Mesothelial cell of epicardium (in vitro differentiated cells): ENCODE measurements around the gene GZMH. TPM values are rescaled to one million over a fixed set of nuclear protein-coding genes. Genes with fewer than 3 reads are reported as not detected.

Experiments used
- DNase-seq, 2 experiments: peaks; one replicate each; pipeline ENCODE4 v3.0.0; 2021; ENCODE audit warnings: low spot score in 2 of 2; ENCODE audit not compliant: unreplicated experiment in 2 of 2
- H3K27ac Mint-ChIP-seq: 2 replicates; pipeline ENCODE4 v1.8.0; 2021; ENCODE audit warnings: mixed read lengths
- H3K27me3 Mint-ChIP-seq: 2 replicates; pipeline ENCODE4 v1.8.0; 2021; ENCODE audit warnings: low read depth, mixed read lengths
- H3K36me3 Mint-ChIP-seq: 2 replicates; pipeline ENCODE4 v1.8.0; 2021; ENCODE audit warnings: mixed read lengths
- H3K4me1 Mint-ChIP-seq: 2 replicates; pipeline ENCODE4 v1.8.0; 2021; ENCODE audit warnings: mixed read lengths
- H3K4me3 Mint-ChIP-seq: 2 replicates; pipeline ENCODE4 v1.8.0; 2021; ENCODE audit warnings: mild to moderate bottlenecking, moderate library complexity, mixed read lengths
- H3K9me3 Mint-ChIP-seq: 2 replicates; pipeline ENCODE4 v1.8.0; 2021; ENCODE audit warnings: mixed read lengths
- total RNA-seq: library from RNA; stranded (reverse); gene quantifications from 3 replicates; pipeline ENCODE4 v1.2.1, GENCODE V29; 2021
- TF ChIP-seq, protein P1 (sequence below): fragments of 200-600 bp; sonication (generic); IDR thresholded peaks from one replicate; pipeline ENCODE4 v1.5.0; 2021; ENCODE audit warnings: antibody characterized with exemption; ENCODE audit not compliant: unreplicated experiment

The GZMH gene
- total RNA-seq, 1 donor from 2014 or later = not detected

DNA sequence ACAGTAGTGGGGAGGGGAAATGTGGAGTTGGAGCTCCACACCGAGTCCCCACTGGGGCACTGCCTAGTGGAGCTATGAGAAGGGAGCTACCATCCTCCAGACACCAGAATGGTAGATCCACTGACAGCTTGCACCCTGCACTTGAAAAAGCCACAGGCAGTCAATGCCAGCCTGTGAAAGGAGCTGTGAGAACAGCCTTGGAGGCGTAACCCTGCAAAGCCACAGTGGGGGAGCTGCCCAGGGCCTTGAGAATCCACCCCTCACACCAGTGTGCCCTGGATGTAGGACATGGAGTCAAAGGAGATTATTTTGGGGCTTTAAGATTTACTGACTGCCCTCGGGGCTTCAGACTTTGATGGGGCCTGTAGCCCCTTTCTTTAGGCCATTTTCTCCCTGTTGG is 46.0 kb downstream of the GZMH start:
- Mint-ChIP-seq H3K4me3 (no peak overlapping the region), H3K27me3 (no peaks in the 10 kb centered on the region), H3K4me1 (no peaks in the 10 kb centered on the region), H3K9me3 (peaks cover 80% of the 10 kb centered on the region), H3K36me3 (no peaks in the 10 kb centered on the region), H3K27ac (no peak overlapping the region)
- TF ChIP-seq, protein P1, sequence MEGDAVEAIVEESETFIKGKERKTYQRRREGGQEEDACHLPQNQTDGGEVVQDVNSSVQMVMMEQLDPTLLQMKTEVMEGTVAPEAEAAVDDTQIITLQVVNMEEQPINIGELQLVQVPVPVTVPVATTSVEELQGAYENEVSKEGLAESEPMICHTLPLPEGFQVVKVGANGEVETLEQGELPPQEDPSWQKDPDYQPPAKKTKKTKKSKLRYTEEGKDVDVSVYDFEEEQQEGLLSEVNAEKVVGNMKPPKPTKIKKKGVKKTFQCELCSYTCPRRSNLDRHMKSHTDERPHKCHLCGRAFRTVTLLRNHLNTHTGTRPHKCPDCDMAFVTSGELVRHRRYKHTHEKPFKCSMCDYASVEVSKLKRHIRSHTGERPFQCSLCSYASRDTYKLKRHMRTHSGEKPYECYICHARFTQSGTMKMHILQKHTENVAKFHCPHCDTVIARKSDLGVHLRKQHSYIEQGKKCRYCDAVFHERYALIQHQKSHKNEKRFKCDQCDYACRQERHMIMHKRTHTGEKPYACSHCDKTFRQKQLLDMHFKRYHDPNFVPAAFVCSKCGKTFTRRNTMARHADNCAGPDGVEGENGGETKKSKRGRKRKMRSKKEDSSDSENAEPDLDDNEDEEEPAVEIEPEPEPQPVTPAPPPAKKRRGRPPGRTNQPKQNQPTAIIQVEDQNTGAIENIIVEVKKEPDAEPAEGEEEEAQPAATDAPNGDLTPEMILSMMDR = no peak
- DNase-seq = no peak

DNA sequence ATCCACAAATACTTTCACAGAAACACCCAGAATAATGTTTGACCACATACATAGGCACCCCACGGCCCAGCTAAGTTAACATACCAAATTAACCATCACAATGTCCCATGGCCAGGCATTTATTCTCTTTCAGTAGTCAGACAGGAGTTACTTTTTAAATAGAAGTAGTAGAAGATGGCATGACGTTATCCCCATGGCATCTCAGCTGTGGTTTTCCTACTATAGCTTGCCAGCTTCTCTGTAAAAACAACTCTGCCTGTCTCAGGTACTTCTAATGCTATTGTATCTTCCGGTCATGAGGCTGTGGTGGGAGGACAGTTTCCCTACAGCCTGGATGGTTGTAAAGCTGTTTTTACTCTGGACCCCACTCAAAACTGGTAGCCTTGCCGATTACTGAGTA is 52.7 kb downstream of the GZMH start:
- Mint-ChIP-seq H3K36me3 (peaks cover 3% of the 10 kb centered on the region), H3K9me3 (peaks cover 78% of the 10 kb centered on the region), H3K27me3 (no peaks in the 10 kb centered on the region), H3K27ac (no peak overlapping the region), H3K4me1 (no peaks in the 10 kb centered on the region), H3K4me3 (no peak overlapping the region)
- no peak for DNase-seq
- TF ChIP-seq, protein P1 = no peak

Other genes with a start within 250 kb of the GZMH start
- gene NFATC4, start 241.5 kb downstream of the GZMH start, total RNA-seq = 291 to 298 TPM (median 292 TPM) in 3 replicates
- gene NYNRIN, start 210.7 kb downstream of the GZMH start, total RNA-seq = 171 to 173 TPM (median 173 TPM) in 3 replicates
- 3.9 to 5.5 TPM (median 4.8 TPM) in 3 replicates for gene CBLN3, start 180.0 kb downstream of the GZMH start, total RNA-seq
- 89.2 to 92.2 TPM (median 89.3 TPM) in 3 replicates for gene KHNYN, start 179.7 kb downstream of the GZMH start, total RNA-seq
- 56.7 to 69.3 TPM (median 64.2 TPM) in 3 replicates for gene SDR39U1, start 166.9 kb downstream of the GZMH start, total RNA-seq
- gene CMA1, start 101.4 kb downstream of the GZMH start, total RNA-seq = not detected in 3 replicates
- not detected in 3 replicates for gene CTSG, start 33.4 kb downstream of the GZMH start, total RNA-seq
- not detected in 3 replicates for gene GZMB, start 24.5 kb upstream of the GZMH start, total RNA-seq